Mucosa of stomach (tissue), 1 donor: Measurements from ENCODE around the gene TGFBR3L.

ENCODE experiments used
- H3K27me3 ChIP-seq: one replicate; pipeline ENCODE4 v1.7.0; 2013; ENCODE audit warnings: mild to moderate bottlenecking, low read length; ENCODE audit not compliant: control insufficient read depth, insufficient read depth
- H3K36me3 ChIP-seq: one replicate; pipeline ENCODE4 v1.7.0; 2013; ENCODE audit warnings: low read length; ENCODE audit not compliant: control insufficient read depth, insufficient read depth
- H3K4me1 ChIP-seq: one replicate; pipeline ENCODE4 v1.7.0; 2013; ENCODE audit warnings: mild to moderate bottlenecking, low read length; ENCODE audit not compliant: control insufficient read depth, insufficient read depth
- H3K4me3 ChIP-seq: one replicate; pipeline ENCODE4 v1.7.0; 2013; ENCODE audit warnings: low read length
- H3K9ac ChIP-seq: one replicate; pipeline ENCODE4 v1.7.0; 2013; ENCODE audit warnings: mild to moderate bottlenecking, low read length, moderate library complexity
- H3K9me3 ChIP-seq: one replicate; pipeline ENCODE4 v1.7.0; 2013; ENCODE audit warnings: mild to moderate bottlenecking, low read length, moderate library complexity; ENCODE audit not compliant: control insufficient read depth
- donor health status: Pancreatic carcinoma.

TGFBR3L gene

GRCh38 chr19:7900931-7901330 lies 13.7 kb upstream of the TGFBR3L start:
- Histone ChIP-seq H3K4me3 (no peak overlapping the region), H3K9ac (no peak overlapping the region), H3K27me3 (no peaks in the 10 kb centered on the region), H3K9me3 (no peaks in the 10 kb centered on the region), H3K4me1 (peaks cover 16% of the 10 kb centered on the region), H3K36me3 (no peaks in the 10 kb centered on the region)

DNA sequence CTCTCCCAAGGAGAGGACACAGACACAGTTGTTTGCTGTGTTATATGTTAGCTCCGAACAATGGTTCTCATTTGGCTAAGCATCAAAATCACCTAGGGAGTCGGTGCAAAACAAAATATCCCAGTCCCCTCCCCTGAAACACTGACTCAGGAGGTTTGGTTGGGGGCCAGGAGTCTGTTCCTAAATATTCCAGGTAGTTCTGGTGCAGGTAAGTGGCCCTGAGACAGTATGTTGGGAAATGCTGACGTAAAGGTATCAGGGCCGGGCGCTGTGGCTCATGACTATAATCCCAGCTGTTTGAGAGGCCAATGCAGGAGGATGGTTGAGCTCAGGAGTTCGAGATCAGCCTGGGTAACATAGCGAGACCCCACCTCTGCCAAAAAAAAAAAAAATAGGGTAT lies 13.3 kb upstream of the TGFBR3L start:
- Histone ChIP-seq H3K4me1 (peaks cover 16% of the 10 kb centered on the region), H3K9me3 (no peaks in the 10 kb centered on the region), H3K27me3 (no peaks in the 10 kb centered on the region), H3K36me3 (no peaks in the 10 kb centered on the region), H3K4me3 (no peak overlapping the region), H3K9ac (no peak overlapping the region)

DNA sequence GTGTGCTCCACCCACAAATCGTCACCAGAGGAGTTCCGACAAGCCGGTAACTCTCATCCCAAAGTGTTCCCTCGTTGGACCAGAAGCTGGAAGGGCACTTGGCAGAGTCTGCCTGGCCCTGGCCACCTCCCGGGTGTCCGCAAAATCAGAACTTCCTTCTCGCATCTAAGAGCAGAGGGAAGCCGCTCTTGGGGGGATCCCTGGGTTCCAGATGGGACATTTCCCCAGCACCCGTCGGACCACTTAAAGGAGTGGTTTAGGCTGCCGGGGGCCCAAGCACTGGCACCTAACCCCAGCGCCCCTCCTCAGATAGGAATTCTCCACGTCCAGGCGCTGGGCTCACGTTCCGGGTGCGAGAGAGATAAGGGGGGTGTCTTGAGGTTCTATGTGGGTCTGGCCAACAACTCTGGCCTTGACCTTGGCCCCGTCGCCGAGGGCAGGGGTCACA lies 11.8 kb upstream of the TGFBR3L start:
- no peaks in the 10 kb centered on the region for H3K9me3 ChIP-seq
- no peaks in the 10 kb centered on the region for H3K36me3 ChIP-seq
- no peaks in the 10 kb centered on the region for H3K27me3 ChIP-seq
- peaks cover 16% of the 10 kb centered on the region for H3K4me1 ChIP-seq
- peak overlapping the region; percentile 76 for H3K9ac ChIP-seq
- peak overlapping the region; percentile 66 for H3K4me3 ChIP-seq

DNA sequence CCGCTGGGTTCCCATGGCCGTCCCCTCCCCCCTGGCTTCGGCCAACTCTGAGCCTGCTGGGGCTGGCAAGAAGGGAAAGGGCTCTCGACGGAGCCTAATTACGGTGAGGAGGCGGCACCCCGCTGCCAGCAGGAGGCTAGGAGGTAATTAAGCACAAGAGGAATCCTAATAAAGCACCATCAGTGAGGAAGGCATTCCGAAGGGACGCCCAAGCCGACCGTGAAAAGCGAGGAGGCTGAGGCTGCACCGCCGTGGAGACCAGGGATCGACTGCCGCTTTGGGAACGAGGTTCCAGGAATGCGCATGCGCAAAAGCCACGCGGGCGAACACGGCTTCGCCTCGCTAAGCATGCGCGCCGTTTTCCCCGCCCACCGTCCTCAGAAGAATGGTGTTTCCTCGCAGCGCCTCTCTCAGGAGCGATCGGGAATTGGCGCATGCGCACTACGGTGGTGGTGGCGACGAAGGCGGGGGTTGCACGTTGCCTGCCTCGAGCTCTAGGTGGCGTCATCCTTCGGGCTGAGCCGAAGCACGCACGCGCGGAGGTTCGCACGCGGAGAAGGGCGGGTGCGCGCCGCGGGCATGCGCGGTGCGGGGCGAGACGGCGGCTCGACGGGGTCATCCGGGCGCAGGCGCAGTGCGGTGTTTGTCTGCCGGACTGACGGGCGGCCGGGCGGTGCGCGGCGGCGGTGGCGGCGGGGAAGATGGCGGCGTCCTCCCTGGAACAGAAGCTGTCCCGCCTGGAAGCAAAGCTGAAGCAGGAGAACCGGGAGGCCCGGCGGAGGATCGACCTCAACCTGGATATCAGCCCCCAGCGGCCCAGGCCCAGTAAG lies 11.2 kb upstream of the TGFBR3L start, which contains the start of gene MAP2K7:
MAP2K7 (plus strand) TSS at position 634 of the 830 bp plus-strand sequence; CDS start at position 702, 68 bp downstream.
- Histone ChIP-seq H3K9me3 (no peaks in the 10 kb centered on the region), H3K27me3 (no peaks in the 10 kb centered on the region), H3K4me3 (peak within 1 kb of the TSS; percentile 72), H3K4me1 (peaks cover 16% of the 10 kb centered on the region), H3K9ac (peak within 1 kb of the TSS; percentile 86), H3K36me3 (no peaks in the 10 kb centered on the region)

DNA sequence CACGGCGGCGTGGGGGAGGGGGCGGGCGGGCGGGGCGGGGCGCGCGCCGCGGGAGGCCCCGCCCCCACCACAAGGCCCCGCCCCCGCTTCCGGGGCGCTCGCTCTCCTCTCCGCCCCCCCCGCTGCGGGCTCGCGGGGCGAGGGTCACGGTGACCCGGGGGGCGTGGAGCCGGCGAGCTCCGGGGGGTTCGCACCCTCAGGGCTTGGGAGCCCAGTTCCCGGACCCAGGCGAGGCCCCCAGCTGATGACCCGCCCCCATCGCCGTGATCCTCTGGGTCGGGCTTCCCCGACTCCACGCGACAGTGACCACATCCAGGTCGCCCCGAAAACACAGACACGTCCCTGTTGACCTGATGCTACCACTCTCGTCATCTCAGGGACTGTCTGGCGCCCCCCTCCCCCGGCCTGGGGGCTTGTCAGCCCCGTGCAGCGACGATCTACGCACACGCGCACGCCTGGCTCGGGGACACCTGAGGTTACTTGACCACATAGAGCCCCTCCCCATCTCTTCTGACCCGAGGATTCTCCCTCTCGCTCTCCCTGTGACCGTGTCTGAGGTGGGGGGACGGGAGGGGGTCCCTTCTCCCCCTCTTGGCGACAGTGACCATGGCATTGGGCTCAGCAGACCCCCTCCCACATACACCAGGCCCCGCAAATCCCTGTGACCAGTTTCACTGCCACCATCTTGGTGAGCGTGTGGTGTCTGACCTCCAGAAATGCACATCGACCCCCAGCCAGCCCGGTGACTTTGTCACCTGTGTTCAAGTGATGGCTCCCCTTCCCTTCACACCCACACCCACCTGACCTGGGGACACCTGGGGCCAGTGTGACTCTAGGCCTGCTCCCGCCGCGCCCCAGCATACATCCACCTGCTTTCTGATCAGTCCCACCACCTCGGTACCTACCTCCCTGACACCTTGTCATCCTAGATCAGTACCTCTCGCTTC lies 10.3 kb upstream of the TGFBR3L start:
- H3K36me3 ChIP-seq = no peaks in the 10 kb centered on the region
- H3K4me3 ChIP-seq = peak overlapping the region; percentile 72
- peak overlapping the region; percentile 86 for H3K9ac ChIP-seq
- H3K27me3 ChIP-seq = no peaks in the 10 kb centered on the region
- H3K9me3 ChIP-seq = no peaks in the 10 kb centered on the region
- peaks cover 16% of the 10 kb centered on the region for H3K4me1 ChIP-seq

- Histone ChIP-seq H3K4me3 (peak overlapping the region; percentile 72), H3K27me3 (no peaks in the 10 kb centered on the region), H3K9ac (peak overlapping the region; percentile 86), H3K4me1 (peaks cover 16% of the 10 kb centered on the region), H3K9me3 (no peaks in the 10 kb centered on the region), H3K36me3 (no peaks in the 10 kb centered on the region)
These were observed 9.4 kb upstream of the TGFBR3L start for GRCh38 chr19:7905268-7905667.

DNA sequence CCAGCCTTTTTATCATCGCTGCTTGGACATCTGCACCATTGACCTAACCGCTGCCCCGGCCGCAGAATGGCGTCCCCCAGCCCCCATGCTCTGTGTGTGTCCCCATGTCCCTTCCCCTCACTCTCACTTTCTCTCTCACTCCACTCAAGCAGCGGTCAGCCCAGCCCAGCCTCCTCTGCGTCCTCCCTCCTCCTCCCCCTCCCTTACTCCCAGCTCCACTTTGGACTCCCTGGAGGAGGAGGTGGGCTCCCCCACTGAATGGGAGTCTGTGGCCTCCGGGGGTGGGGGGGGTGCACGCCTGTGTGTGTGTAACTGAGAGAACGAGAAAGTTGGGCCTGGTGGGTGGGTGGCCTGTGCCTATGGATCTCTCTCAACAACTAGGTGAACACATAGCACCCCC lies 8.8 kb upstream of the TGFBR3L start:
- Histone ChIP-seq H3K27me3 (no peaks in the 10 kb centered on the region), H3K36me3 (no peaks in the 10 kb centered on the region), H3K9me3 (no peaks in the 10 kb centered on the region), H3K4me3 (no peak overlapping the region), H3K4me1 (peaks cover 16% of the 10 kb centered on the region), H3K9ac (no peak overlapping the region)

- H3K27me3 ChIP-seq = no peaks in the 10 kb centered on the region
- H3K4me1 ChIP-seq = peaks cover 16% of the 10 kb centered on the region
- H3K9ac ChIP-seq = no peak overlapping the region
- no peak overlapping the region for H3K4me3 ChIP-seq
- no peaks in the 10 kb centered on the region for H3K36me3 ChIP-seq
- no peaks in the 10 kb centered on the region for H3K9me3 ChIP-seq
These were observed 7.5 kb upstream of the TGFBR3L start for GRCh38 chr19:7907122-7907521.

DNA sequence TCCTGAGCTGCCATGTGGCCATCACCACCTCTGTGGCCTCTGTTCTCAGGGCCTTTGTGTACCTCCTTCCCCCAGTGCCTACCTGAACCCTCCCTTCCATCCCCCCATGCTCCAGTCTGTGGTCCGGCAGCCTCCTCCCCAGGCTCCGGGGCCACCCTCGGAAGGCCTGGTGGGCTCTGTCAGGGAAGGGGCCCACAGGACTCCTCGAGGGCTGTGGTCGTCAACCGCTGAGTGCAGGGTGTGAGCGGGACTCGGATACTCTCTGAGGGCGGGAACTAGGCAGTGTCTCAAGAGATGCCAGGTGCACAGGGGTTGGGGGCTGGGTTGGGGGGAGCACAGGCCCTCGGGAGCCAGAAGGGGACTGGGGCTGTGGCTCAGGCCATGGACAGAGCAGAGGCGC lies 7.1 kb upstream of the TGFBR3L start:
- H3K9ac ChIP-seq = no peak overlapping the region
- H3K36me3 ChIP-seq = no peaks in the 10 kb centered on the region
- H3K4me3 ChIP-seq = no peak overlapping the region
- no peaks in the 10 kb centered on the region for H3K9me3 ChIP-seq
- H3K27me3 ChIP-seq = no peaks in the 10 kb centered on the region
- peaks cover 16% of the 10 kb centered on the region for H3K4me1 ChIP-seq

GRCh38 chr19:7908078-7908699 lies 6.4 kb upstream of the TGFBR3L start:
- Histone ChIP-seq H3K36me3 (no peaks in the 10 kb centered on the region), H3K9me3 (no peaks in the 10 kb centered on the region), H3K27me3 (no peaks in the 10 kb centered on the region), H3K4me3 (no peak overlapping the region), H3K9ac (no peak overlapping the region), H3K4me1 (peaks cover 11% of the 10 kb centered on the region)

DNA sequence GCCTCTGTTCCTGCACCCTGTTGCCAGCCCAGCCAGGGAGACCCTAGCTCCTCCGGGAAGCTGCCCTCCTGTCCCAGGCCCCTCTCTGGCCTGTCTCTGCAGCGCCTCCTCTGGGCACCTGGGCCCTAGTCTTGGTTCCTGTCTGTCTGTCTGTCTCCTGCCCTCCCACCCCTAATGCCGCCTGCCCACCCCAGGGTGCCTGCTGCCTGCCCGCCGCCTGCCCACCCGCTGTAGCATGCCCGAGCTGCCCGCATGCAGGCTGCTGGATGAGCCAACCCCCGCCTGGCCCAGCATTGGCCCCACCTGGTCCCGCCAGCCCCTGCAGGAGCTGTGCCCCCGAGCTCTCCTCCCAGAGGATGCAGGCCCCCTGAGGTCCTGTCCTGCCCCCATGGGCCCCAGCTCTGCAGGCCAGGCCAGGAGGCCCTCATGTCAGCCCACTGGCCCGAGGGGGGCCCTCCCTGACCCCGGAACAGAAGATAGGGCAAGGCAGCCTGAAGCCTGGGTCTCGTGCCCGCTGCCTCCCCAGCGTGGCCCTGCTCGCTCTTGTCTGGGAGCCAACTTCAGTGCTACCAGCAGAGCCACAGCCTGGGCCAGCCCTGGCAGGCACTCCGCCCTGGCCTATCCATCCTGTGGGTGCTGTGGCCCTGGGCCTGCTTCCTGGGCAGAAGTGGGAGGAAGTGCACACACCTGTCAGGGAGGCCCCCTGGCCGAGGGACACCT lies 5.7 kb upstream of the TGFBR3L start:
- Histone ChIP-seq H3K27me3 (peaks cover 3% of the 10 kb centered on the region), H3K9ac (no peak overlapping the region), H3K4me1 (peaks cover 11% of the 10 kb centered on the region), H3K4me3 (no peak overlapping the region), H3K36me3 (no peaks in the 10 kb centered on the region), H3K9me3 (no peaks in the 10 kb centered on the region)
